ENCODE results near the gene OBP2A.

DNA sequence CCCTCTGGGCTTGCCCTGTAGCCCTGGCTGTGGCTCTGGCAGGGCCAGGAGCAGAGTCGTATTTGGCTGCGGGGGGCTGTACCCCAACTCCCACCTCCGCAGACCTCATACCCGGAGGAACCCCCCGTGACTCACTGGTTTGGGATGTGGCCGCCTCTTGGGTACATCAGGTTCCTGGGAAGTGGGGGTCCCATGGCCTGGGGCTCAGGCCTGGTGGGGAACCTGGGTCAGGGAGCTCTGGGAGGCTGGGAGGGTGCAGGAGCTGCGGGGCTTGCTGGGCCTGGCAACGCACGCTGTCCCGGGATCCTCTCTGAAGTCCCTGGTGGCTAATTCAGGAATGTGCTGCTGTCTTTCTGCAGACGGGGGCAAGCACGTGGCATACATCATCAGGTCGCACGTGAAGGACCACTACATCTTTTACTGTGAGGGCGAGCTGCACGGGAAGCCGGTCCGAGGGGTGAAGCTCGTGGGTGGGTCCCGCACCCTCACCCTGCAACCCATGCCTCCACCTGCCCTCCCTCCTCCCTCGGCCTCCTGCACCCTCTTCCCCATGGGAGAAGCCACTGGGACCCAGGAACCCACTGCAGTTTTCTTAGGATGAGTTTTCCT is 22.3 kb upstream of the OBP2A start:
- no peak for TF ChIP-seq NR2C2 (IDR thresholded peaks at IDR 0.05; ENCODE audit: borderline replicate concordance, control insufficient read depth, insufficient read length, low read depth)
- no peak for TF ChIP-seq MXI1 (IDR thresholded peaks at IDR 0.05; ENCODE audit: low read depth, low read length)
- TF ChIP-seq SREBF1 (IDR thresholded peaks at IDR 0.05; ENCODE audit: low read length): no peak
- TF ChIP-seq, protein P1, sequence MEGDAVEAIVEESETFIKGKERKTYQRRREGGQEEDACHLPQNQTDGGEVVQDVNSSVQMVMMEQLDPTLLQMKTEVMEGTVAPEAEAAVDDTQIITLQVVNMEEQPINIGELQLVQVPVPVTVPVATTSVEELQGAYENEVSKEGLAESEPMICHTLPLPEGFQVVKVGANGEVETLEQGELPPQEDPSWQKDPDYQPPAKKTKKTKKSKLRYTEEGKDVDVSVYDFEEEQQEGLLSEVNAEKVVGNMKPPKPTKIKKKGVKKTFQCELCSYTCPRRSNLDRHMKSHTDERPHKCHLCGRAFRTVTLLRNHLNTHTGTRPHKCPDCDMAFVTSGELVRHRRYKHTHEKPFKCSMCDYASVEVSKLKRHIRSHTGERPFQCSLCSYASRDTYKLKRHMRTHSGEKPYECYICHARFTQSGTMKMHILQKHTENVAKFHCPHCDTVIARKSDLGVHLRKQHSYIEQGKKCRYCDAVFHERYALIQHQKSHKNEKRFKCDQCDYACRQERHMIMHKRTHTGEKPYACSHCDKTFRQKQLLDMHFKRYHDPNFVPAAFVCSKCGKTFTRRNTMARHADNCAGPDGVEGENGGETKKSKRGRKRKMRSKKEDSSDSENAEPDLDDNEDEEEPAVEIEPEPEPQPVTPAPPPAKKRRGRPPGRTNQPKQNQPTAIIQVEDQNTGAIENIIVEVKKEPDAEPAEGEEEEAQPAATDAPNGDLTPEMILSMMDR (IDR thresholded peaks at IDR 0.05 in 2 of 3, conservative IDR thresholded peaks at IDR 0.05 in 1 of 3; ENCODE audit: control insufficient read depth in 2 of 3, extremely low read depth in 1 of 3, insufficient read depth in 1 of 3, low read depth in 3 of 3, low read length in 3 of 3): no peak
- TF ChIP-seq CHD2 (IDR thresholded peaks at IDR 0.05; ENCODE audit: borderline replicate concordance, low read depth, low read length): no peak
- TF ChIP-seq SPI1 (IDR thresholded peaks at IDR 0.05; ENCODE audit: borderline replicate concordance, insufficient read depth, low read depth, low read length): no peak
- no peak for TF ChIP-seq RAD51 (IDR thresholded peaks at IDR 0.05)
- TF ChIP-seq KLF5 (IDR thresholded peaks at IDR 0.05; ENCODE audit: partially characterized antibody): no peak
- no peak for TF ChIP-seq RFX5 (IDR thresholded peaks at IDR 0.05; ENCODE audit: low read depth, low read length)
- no peak for TF ChIP-seq NFYB (IDR thresholded peaks at IDR 0.05; ENCODE audit: insufficient read depth, low read depth, low read length)

Measured in GM12878 (cell line).